Measurements from ENCODE around the gene C17orf75.

DNA sequence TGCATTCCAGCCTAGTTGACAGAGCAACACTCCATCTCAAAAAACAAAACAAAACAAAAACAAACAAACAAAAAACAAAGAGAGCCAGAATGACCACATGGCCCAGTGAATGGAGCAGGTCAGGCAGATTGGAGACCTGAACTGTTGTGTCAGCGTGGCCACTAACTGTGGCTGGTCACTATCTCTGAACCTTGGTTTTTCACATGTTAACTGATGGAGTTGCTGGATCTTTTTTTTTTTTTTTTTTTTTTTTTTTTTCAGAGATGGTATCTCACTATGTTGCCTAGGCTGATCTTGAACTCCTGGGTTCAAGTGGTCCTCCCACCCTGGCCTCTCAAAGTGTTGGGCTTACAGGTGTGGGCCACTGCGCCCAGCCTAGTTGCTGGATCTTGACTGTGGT is 44.5 kb downstream of the C17orf75 start:
- TF ChIP-seq, protein P1, sequence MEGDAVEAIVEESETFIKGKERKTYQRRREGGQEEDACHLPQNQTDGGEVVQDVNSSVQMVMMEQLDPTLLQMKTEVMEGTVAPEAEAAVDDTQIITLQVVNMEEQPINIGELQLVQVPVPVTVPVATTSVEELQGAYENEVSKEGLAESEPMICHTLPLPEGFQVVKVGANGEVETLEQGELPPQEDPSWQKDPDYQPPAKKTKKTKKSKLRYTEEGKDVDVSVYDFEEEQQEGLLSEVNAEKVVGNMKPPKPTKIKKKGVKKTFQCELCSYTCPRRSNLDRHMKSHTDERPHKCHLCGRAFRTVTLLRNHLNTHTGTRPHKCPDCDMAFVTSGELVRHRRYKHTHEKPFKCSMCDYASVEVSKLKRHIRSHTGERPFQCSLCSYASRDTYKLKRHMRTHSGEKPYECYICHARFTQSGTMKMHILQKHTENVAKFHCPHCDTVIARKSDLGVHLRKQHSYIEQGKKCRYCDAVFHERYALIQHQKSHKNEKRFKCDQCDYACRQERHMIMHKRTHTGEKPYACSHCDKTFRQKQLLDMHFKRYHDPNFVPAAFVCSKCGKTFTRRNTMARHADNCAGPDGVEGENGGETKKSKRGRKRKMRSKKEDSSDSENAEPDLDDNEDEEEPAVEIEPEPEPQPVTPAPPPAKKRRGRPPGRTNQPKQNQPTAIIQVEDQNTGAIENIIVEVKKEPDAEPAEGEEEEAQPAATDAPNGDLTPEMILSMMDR (tag by site-specific recombination; IDR thresholded peaks at IDR 0.05) = no peak
- TF ChIP-seq BCL11A (tag by site-specific recombination; IDR thresholded peaks at IDR 0.05; ENCODE audit: low read depth) (no peak), ZBTB49 (tag by site-specific recombination; IDR thresholded peaks at IDR 0.05; ENCODE audit: low read depth) (no peak), ZNF324 (tag by site-specific recombination; IDR thresholded peaks at IDR 0.05) (no peak), INSM2 (tag by site-specific recombination; IDR thresholded peaks at IDR 0.05) (no peak)
- TF ChIP-seq, protein P2, sequence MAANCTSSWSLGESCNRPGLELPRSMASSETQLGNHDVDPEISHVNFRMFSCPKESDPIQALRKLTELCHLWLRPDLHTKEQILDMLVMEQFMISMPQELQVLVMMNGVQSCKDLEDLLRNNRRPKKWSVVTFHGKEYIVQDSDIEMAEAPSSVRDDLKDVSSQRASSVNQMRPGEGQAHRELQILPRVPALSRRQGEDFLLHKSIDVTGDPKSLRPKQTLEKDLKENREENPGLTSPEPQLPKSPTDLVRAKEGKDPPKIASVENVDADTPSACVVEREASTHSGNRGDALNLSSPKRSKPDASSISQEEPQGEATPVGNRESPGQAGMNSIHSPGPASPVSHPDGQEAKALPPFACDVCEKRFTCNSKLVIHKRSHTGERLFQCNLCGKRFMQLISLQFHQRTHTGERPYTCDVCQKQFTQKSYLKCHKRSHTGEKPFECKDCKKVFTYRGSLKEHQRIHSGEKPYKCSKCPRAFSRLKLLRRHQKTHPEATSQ (tag by site-specific recombination; IDR thresholded peaks at IDR 0.05) = no peak
- TF ChIP-seq, protein P3, sequence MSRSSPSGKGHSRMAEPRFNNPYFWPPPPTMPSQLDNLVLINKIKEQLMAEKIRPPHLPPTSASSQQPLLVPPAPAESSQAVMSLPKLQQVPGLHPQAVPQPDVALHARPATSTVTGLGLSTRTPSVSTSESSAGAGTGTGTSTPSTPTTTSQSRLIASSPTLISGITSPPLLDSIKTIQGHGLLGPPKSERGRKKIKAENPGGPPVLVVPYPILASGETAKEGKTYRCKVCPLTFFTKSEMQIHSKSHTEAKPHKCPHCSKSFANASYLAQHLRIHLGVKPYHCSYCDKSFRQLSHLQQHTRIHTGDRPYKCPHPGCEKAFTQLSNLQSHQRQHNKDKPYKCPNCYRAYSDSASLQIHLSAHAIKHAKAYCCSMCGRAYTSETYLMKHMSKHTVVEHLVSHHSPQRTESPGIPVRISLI (tag by site-specific recombination; IDR thresholded peaks at IDR 0.05) = peak; percentile 85
- TF ChIP-seq, protein P4, sequence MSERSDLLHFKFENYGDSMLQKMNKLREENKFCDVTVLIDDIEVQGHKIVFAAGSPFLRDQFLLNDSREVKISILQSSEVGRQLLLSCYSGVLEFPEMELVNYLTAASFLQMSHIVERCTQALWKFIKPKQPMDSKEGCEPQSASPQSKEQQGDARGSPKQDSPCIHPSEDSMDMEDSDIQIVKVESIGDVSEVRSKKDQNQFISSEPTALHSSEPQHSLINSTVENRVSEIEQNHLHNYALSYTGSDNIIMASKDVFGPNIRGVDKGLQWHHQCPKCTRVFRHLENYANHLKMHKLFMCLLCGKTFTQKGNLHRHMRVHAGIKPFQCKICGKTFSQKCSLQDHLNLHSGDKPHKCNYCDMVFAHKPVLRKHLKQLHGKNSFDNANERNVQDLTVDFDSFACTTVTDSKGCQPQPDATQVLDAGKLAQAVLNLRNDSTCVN (tag by site-specific recombination; optimal IDR thresholded peaks at IDR 0.05) = no peak
- TF ChIP-seq, protein P5, sequence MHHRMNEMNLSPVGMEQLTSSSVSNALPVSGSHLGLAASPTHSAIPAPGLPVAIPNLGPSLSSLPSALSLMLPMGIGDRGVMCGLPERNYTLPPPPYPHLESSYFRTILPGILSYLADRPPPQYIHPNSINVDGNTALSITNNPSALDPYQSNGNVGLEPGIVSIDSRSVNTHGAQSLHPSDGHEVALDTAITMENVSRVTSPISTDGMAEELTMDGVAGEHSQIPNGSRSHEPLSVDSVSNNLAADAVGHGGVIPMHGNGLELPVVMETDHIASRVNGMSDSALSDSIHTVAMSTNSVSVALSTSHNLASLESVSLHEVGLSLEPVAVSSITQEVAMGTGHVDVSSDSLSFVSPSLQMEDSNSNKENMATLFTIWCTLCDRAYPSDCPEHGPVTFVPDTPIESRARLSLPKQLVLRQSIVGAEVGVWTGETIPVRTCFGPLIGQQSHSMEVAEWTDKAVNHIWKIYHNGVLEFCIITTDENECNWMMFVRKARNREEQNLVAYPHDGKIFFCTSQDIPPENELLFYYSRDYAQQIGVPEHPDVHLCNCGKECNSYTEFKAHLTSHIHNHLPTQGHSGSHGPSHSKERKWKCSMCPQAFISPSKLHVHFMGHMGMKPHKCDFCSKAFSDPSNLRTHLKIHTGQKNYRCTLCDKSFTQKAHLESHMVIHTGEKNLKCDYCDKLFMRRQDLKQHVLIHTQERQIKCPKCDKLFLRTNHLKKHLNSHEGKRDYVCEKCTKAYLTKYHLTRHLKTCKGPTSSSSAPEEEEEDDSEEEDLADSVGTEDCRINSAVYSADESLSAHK (tag by site-specific recombination; IDR thresholded peaks at IDR 0.05) = no peak

Measured in HEK293 (cell line).